Fibroblast of the conjunctiva (primary cell): Measurements from ENCODE around the gene CRB2.
"Not testable (repeated sequence)": the region's sequence is repeated elsewhere in the genome, so short reads cannot be mapped to it uniquely, and the experiment has no call there.

Experiments
- DNase-seq: peaks from one replicate; pipeline ENCODE4 v3.0.0-alpha.2; 2010; ENCODE audit warnings: low read depth

CRB2 gene

DNA sequence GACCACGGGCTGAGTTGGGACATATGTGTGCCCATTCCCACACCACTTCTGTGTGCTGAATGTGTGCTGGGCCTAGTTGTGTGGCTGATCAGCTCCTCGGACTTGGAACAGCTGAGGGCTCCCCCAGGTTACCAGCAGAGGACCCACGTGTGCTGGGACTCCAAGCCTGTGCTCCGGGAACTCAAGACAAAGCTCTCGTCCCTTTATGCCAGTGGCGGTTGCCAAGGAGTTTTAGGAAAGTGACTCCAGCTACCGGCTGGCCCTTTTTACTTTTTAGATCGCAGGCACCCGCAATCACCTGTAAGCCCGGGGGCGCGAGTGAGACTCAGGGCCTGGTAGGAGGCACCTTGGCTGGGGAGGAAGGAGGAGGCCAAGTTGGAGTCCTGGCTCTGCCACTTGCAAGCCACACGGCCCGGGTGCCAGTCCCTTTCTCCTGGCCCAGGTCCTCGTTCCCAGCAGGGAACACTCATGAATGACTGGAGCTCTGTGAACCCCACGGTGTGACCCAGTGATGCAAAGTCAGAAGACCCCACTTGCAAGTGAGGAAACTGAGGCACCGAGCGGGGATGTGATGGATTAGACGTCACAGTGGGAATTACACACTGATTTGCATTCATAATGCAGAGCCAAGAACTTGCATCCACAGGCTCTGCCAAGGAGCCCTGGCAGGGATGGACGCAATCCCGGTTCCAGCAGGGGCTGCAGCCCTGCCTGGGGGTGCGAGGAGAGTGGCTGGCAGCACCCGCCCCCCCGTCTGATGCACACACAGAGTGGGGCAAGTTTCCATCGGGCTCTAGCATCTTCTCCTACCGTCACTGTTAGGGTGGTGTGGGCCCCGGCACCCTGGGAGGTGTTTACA, 26.9 kb downstream of the CRB2 start:
- no peak for DNase-seq

GRCh38 chr9:123383512-123384170, 27.6 kb downstream of the CRB2 start:
- DNase-seq = no peak

- DNase-seq = no peak
Measured at GRCh38 chr9:123387686-123388085, 31.7 kb downstream of the CRB2 start.

- no peak for DNase-seq
Measured at GRCh38 chr9:123389070-123389469, 33.1 kb downstream of the CRB2 start.

GRCh38 chr9:123389698-123390097, 33.7 kb downstream of the CRB2 start:
- DNase-seq = no peak

GRCh38 chr9:123390337-123391135, 34.5 kb downstream of the CRB2 start:
- no peak for DNase-seq

- no peak for DNase-seq
Measured at GRCh38 chr9:123391233-123391632, 35.2 kb downstream of the CRB2 start.

DNA sequence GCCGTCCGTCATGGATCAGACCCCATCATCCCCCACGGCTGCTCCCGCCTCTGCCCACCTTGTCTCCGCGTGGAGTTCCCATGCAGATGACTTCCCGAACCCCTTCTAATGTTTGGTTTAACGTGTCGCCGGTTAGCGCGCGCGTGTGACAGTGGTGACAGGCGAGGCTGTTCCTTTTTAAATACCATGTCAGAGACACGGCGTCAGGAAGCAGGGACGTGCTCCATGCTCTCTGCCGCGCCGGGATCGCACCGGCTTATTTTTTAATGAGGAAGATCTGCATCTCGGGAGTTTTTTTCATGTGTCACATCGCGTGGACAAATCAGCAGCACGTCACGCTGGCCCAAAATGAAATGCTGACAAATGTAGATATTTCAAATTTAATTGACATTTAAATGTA, 35.9 kb downstream of the CRB2 start:
- no peak for DNase-seq

DNA sequence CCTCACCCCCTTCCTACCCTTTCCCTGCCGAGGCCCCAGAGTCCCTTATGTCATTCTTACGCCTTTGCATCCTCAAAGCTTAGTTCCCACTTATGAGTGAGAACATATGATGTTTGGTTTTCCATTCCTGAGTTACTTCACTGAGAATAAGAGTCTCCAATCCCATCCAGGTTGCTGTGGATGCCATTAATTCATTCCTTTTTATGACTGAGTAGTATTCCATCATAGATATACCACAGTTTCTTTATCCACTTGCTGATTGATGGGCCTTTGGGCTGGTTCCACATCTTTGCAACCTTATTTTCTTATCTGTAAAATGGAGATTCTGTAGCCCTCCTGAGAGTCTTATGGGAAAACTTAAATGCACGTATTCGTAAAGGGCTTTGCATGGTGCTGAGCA, 36.8 kb downstream of the CRB2 start:
- no peak for DNase-seq

DNA sequence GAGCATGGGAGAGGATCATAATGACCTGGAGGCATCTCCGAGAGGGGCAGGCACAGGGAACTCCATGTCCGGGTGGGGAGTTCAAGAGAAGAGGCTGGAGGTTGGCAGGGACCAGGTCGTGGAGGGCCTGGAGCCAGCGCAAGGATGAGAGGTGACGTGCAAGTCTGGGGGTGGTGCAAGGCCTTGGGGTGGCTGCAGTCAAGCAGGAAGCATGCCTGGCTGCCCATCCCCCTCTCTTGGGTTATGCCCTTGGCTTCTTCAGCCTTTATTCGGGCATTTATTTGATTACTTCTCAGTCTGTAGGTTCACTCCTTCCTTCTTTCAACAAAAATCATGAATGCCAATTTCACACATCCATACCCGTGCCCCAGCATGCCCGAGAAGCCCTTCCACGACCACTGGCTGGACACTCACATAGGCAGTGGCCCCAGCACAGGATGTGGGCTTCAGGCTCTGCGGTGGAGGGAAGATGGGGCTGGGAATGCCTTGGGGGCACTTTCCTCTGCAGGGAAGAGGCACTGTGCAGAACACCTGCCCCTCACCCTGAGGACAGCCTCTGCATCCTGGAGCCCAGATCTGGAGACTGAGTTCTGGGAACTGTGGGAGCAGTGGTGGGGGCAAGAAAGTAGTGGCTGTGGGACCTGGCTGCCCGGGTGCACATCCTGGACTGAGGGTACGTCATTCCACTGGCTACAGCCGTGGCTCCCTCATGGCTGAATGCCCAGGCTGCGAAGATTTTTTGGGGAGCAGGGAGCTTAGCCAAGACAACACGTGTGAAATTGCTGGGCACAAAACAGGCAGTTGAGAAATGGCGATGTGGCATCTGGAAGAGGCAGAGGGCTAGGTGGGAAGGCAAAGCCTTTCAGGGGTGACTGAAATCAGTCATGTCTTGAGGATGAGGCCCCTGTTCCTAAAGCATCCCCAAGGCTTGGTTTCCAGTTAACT, 38.6 kb downstream of the CRB2 start:
- no peak for DNase-seq

DNA sequence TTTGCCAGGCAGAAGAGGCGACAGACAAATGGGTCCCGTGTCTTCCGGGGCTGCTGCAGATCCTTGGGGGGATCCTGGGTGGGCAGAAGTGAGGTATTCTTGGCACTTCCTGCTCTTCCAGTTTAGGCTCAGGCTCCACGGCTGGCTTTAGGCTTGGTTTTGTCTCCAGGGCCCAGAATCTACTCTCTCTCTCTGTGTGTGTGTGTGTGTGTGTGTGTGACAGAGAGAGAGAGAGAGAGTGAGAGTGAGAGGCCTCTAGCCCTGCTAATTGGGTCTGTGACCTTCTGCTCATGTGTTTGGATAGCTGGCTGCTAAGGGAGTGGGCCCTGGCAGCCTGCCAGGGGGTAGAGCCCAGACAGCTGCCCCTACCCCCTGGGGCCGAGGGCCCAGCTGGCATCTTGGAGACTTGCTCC, 39.3 kb downstream of the CRB2 start:
- DNase-seq = no peak

DNA sequence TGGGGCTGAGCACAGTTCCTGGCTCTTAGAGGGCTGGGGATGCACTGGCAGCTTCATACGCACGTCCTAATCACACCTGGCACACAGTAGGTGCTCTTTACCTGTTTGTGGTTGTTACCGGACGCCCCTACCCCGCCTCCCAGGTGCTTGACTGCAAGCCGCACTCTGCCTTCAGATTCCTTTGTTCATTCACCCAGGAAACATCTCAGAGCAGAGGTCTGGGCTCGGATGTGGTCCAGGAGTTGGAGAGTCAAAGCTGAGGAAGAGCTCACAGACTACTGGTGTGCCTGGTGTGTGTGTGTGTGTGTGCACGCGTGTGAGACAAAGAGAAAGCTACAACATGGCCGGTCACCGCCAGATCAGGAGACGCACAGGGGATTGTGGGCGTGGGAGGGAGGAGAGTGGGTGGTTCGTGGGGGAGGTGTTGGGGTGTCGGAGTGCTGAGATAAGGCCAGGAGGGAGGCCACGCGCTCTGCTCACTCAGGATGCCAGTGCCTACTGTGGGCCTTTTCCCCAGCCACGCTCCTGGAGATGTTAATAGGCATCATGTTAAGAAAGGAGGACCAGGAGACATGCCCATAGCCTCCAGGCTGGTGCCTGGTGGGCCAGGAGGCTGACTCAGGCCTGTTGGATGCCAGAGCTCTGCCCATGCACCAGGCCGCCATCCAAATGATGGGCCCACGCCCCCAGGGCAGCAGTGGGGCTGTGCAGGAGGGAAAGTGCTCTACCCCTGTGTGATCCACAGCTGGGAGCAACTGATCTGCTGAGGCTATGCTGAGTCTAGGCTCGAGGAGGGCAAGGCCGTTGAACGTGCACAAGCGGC, 39.9 kb downstream of the CRB2 start:
- DNase-seq = no peak

- no peak for DNase-seq
Measured at GRCh38 chr9:123397975-123398374, 42.0 kb downstream of the CRB2 start.

DNA sequence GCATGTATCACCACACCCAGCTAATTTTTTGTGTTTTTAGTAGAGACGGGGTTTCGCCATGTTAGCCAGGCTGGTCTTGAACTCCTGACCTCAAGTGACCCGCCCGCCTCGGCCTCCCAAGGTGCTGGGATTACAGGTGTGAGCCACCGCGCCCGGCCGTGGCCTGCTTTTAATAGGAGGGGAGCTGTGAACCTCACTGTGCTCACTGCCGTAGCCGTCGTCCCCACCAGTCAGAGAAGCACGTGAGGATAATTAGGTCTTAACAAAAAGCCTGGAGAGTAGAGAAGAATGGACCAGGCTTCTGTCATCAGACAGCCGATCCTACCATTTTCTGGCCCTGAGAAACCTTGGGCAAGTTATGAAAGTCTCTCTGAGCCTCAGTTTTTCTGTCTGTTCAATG, 42.9 kb downstream of the CRB2 start:
- DNase-seq = not testable (repeated sequence)

DNA sequence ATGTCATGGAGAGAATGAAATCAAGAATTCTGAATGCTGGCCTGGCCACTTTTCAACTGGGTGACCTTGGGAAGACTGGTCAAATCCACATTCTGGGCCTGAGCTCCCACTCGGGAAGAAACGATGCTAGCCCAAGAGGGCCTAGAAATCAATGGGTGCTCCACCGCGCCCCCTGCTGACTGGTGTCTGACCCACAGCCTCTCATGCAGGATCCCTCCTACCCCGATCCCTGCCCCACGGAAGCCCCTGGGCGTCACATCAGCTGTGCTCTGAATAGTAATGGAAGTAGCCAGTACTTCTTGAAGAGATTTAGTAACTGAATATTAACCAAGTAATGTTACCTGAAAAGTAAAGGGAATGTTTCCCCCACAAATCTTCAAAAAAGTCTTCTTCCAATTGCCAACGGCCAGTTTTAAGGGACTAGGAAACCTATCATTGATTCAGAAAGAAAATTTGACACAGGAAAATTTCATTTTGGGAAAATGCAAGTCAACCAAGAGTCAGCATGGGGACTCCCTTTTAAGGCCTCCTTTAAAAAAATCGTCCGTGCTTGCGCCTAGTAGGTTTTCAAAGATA, 43.9 kb downstream of the CRB2 start:
- no peak for DNase-seq

GRCh38 chr9:123400926-123401503, 45.0 kb downstream of the CRB2 start:
- DNase-seq = no peak

DNA sequence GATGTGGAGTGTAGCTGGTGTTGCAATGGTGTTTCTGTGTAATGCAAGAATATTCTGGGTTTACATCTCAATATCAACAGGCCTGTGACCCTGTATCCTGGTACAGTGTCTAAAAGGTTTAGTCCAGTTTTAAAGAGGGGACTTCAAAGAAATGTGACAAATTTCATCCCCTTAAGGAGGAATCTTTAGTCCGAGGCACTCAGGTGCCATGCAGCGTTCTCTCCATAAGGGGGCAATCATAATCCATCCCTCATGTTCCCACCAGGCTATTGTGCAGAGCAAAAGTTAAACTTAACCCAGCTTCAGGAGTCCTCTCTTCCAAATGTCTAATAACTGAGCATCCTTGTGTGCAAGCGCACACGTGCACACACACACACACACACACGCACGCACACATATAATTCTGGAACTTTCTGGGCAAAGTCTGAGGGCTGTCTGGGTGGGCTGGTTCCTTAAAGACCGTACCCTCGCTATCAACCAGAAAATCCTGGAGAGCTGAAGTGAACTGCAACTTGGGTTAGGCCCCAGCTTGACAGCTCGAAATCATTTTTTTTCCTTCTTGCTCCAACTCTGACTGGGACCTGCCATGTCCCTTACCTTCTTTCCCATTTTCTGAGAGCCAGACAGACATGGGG, 46.0 kb downstream of the CRB2 start:
- DNase-seq = peak; percentile 34

DNA sequence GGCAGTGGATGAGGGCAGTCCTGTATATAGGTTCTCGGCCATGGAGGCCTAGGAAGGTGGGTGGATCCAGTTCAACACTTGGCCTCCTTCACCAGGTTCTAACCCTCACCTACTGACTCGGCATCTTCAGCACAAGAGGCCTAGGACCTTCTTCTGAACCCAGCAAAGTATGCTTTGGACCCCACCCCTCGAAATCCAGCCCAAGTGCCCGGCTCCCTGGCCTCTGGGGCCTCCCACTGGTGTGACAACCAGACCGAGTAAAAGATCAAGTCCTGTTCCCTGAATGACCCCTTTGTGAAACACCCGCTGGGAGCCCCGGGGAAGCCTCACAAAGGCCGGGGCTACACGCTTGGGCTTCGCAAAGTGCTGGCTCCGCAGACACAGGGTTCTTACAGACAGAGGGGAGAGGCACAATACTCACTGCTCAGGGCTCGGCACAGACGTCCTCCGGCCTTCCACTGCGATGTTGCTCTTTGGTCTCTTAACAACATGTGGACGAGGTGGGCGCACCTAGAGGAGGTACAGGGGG, 47.0 kb downstream of the CRB2 start:
- DNase-seq = no peak

DNA sequence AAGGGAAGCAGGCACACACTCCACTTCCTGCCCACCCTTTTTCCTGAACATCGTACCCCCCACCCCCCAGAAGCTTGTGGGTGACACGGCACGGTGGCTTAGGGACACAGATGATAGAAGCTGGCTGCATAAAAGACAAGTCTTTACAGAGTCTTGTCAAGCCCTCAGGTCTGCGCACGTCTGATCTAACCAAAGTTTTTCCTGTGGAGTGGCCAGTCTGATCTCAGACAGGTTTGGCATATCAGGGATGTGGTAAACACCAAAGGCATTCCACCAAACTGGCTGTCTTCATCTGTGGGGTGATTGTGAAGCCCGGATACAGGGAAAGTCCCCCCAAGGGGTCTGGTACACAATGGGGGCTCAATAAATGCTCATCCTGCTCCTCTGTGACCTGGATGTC, 50.0 kb downstream of the CRB2 start:
- no peak for DNase-seq
